KOPT-K1 (cell line): ENCODE results near the gene SORL1.
"Not testable (repeated sequence)": the region's sequence is repeated elsewhere in the genome, so short reads cannot be mapped to it uniquely, and the experiment has no call there.

ENCODE experiments used
- H3K27ac ChIP-seq: fragments of 200-600 bp; sonication (generic); 2 replicates; pipeline ENCODE4 v1.5.1; 2016; ENCODE audit warnings: antibody characterized with exemption, mild to moderate bottlenecking, low read depth, low read length; ENCODE audit not compliant: poor library complexity, severe bottlenecking
- H3K36me3 ChIP-seq: fragments of 200-600 bp; sonication (generic); 2 replicates; pipeline ENCODE4 v1.5.1; 2017; ENCODE audit warnings: antibody characterized with exemption, mild to moderate bottlenecking, low read length, moderate library complexity; ENCODE audit not compliant: insufficient read depth
- H3K9me3 ChIP-seq: fragments of 200-600 bp; sonication (generic); 2 replicates; pipeline ENCODE4 v1.5.1; 2017; ENCODE audit warnings: antibody characterized with exemption, low read length, mild to moderate bottlenecking; ENCODE audit not compliant: insufficient read depth, poor library complexity, severe bottlenecking

Gene SORL1, protein sequence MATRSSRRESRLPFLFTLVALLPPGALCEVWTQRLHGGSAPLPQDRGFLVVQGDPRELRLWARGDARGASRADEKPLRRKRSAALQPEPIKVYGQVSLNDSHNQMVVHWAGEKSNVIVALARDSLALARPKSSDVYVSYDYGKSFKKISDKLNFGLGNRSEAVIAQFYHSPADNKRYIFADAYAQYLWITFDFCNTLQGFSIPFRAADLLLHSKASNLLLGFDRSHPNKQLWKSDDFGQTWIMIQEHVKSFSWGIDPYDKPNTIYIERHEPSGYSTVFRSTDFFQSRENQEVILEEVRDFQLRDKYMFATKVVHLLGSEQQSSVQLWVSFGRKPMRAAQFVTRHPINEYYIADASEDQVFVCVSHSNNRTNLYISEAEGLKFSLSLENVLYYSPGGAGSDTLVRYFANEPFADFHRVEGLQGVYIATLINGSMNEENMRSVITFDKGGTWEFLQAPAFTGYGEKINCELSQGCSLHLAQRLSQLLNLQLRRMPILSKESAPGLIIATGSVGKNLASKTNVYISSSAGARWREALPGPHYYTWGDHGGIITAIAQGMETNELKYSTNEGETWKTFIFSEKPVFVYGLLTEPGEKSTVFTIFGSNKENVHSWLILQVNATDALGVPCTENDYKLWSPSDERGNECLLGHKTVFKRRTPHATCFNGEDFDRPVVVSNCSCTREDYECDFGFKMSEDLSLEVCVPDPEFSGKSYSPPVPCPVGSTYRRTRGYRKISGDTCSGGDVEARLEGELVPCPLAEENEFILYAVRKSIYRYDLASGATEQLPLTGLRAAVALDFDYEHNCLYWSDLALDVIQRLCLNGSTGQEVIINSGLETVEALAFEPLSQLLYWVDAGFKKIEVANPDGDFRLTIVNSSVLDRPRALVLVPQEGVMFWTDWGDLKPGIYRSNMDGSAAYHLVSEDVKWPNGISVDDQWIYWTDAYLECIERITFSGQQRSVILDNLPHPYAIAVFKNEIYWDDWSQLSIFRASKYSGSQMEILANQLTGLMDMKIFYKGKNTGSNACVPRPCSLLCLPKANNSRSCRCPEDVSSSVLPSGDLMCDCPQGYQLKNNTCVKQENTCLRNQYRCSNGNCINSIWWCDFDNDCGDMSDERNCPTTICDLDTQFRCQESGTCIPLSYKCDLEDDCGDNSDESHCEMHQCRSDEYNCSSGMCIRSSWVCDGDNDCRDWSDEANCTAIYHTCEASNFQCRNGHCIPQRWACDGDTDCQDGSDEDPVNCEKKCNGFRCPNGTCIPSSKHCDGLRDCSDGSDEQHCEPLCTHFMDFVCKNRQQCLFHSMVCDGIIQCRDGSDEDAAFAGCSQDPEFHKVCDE (N-terminal part only)

DNA sequence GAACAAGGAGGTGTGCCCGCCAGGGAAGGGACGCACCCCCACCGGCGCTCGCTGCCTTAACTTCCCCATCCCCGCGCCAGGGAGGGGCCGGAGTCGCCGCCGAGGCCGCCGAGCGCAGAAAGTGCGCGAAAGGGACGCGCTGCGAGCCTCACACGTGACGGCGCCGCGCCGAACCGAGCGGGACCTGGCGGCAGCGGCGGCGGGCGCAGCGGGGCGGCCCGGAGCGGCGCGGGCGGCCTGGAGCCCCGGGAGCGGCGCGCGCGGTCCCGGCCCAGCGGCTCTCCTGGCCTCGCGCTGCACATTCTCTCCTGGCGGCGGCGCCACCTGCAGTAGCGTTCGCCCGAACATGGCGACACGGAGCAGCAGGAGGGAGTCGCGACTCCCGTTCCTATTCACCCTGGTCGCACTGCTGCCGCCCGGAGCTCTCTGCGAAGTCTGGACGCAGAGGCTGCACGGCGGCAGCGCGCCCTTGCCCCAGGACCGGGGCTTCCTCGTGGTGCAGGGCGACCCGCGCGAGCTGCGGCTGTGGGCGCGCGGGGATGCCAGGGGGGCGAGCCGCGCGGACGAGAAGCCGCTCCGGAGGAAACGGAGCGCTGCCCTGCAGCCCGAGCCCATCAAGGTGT, at the start of gene SORL1:
Gene SORL1 (plus strand): TSS at position 329 of the 623 bp plus-strand sequence. CDS start 18 bp downstream, at position 347.
- Histone ChIP-seq H3K36me3 (no peaks in the 10 kb centered on the region), H3K27ac (peak within 1 kb of the TSS; percentile 63), H3K9me3 (peaks cover 7% of the 10 kb centered on the region)

DNA sequence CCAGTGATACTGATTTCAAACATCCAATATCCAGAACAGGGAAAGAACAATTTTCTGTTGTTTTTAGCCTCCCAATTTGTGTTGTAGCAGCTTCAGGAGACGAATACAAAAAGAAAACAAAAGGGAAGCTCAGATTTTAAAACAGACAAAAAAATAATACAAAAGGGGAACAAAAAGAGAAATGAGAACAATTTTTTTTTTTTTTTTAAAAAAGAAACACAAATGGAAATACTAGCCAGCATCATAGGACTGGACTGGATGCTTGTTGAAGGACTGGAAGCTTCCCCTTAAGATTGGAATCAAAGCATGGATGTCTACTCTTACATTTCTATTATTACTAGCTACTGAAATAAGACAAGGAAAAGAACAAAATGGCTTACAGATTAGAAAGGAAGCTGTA, 46.5 kb upstream of the SORL1 start:
- no peak overlapping the region for H3K27ac ChIP-seq
- peaks cover 5% of the 10 kb centered on the region for H3K9me3 ChIP-seq
- H3K36me3 ChIP-seq, result no peaks in the 10 kb centered on the region

DNA sequence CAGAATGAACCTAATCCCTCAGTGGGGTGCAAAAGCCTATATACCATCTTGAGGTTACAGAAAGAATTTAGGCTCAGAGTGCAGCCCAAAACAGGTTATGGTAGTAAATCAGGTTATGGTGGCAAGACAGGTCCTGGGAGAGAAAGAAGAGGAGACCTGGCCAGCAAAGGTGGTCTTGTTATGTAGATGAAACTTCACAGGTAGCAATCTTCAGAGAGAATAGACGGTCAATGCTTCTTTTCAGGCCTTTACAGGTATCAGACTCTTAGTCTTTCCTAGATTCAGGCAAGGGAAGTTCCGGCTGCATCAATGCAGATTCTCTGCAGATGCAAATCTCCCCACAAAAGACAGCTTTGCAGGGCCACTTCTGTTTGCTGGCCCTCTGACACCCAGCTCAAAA, 45.8 kb upstream of the SORL1 start:
- no peak overlapping the region for H3K27ac ChIP-seq
- H3K9me3 ChIP-seq, result peaks cover 5% of the 10 kb centered on the region
- no peaks in the 10 kb centered on the region for H3K36me3 ChIP-seq

DNA sequence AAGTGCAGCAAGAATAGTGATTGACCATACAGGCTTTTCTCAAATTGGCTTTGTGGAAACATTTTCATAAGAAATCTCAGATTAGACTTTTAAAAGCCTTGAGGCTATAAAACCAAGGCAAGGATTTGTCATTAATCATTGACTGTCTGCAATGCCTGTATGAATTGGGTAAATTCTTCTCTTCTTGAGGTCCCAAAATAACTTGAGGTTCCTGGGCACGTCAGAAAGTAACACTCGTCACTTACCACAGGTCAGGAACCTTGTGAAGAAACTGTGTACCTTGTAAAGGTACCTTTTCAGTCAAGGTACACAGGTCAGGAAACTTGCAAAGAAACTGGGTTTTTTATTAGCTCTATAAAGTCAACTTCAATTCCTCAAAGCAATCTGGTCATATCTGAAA, 43.3 kb upstream of the SORL1 start:
- H3K27ac ChIP-seq, result no peak overlapping the region
- H3K9me3 ChIP-seq, result no peaks in the 10 kb centered on the region
- H3K36me3 ChIP-seq, result no peaks in the 10 kb centered on the region

DNA sequence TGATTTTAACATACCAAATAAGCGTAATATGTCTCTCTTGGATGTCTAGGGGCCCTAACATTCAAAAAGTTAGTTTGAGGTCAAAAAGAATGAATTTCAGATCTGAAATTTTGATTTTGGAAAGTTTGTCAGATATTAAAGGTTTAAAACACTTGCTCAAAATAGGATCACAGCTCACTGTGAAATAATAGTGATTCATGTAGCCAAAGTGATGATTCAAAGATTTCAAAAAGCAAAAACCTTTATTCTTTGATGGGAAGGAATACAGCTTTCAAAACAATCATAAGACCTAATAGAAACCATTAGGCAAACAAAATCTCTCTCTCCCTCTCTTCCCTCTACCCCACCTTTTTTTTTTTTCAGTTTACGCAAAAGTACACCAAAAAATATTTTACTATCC, 42.1 kb upstream of the SORL1 start:
- H3K36me3 ChIP-seq, H3K9me3 ChIP-seq, H3K27ac ChIP-seq: not testable (repeated sequence)

DNA sequence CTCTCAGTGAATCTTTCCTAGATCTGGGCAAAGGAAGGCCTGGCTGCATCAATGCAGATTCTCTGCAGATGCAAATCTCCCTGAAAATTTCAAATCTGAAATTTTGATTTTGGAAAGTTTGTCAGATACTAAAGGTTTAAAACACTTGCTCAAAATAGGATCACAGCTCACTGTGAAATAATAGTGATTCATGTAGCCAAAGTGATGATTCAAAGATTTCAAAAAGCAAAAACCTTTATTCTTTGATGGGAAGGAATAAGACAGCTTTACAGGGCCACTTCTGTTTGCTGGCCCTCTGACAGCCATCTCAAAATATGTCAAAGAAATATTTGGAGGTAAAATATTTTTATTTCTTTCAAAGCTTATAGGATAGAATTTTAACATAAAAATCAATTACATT, 40.8 kb upstream of the SORL1 start:
- not testable (repeated sequence) for H3K36me3 ChIP-seq, H3K9me3 ChIP-seq, H3K27ac ChIP-seq

DNA sequence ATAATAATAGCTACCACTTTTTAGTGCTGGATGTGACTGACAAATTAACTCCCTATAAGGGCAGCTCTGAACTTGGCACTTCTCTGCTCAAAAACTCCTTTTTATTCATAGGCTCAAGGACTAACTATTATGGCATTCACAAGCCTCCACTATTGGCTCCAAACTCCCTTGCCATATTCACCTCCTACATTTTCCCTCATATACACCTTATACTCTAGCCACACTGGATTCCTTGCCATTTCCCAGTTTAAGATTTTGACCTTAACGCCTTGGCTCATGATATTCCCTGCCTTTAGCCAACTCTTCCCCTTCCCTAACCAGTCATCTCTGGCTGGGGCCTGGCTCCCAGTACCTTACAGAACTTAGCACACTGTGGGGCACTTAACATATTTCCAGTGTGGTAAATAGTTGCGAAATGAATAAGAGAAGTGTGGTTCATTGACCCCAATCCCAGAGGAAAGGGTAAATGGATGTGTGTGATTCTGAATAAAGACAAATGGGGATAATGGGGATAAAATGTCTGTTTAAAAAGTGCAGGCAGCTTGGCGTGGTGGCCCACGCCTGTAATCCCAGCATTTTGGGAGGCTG, 40.0 kb upstream of the SORL1 start:
- Histone ChIP-seq H3K36me3 (no peaks in the 10 kb centered on the region), H3K9me3 (no peaks in the 10 kb centered on the region), H3K27ac (no peak overlapping the region)

DNA sequence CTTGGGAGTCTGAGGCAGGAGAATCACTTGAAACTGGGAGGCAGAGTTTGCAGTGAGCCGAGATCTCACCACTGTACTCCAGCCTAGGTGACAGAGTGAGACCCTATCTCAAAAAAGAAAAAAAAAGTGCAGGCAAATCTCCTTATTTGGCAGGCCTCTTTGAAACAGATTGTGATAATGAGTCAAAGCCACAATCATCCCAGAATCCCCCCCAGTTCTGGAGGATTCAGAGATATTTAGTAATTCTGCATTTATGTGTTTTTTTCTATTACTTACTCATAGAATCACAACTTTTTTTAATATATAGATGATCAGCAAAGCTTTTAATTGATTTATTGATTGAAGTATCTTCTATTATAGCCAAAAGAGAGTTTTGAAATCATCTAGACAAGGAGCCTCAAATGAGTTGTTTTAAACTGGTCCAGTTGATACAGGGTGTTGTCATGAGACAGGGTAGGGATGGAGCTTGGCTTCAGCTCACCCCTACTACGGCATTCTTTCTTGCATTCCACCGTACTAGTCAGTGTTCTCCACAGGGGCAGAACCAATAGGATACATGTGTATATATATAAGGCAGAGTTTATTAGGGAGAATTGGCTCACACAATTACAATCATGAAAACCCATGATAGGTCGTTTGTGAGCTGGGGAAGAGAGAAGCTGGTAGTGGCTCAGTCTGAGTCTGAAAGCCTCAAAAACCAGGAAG, 39.3 kb upstream of the SORL1 start:
- H3K9me3 ChIP-seq, result no peaks in the 10 kb centered on the region
- H3K27ac ChIP-seq, result no peak overlapping the region
- no peaks in the 10 kb centered on the region for H3K36me3 ChIP-seq

DNA sequence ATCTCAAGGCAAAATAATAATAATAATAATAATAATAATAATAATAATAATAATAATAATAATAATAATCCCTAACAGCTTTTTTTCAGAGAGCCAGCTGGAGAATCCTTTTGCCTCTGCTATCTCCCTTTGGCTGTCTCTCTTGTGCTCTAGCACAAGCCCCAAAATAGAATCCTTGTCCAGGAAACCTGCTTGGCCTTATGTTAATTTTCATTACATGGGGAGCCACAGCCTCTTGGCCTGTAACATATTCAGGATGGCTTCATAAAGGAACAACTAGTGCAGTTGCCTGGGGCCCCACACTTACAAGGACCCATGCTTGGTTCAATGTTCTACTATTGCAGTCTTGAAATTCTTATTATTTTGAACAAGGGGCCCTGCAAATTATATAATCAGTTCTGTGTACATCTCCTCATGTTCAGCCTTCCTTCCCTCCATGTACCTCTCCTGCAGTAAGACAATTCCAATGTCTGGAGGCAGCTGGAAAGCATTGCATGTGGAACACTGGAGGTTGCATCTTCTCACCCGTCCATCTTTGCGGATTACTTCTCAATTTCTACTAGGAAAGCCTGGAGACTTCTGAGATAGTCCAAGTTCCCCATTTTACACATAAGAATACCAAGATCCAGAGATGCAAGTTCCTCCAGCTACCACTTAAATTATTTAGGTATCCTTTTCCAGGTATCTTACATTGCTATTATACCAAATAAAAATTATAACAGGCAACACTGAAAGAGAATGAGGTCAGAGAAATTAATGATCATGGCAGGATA, 37.8 kb upstream of the SORL1 start:
- no peak overlapping the region for H3K27ac ChIP-seq
- no peaks in the 10 kb centered on the region for H3K9me3 ChIP-seq
- H3K36me3 ChIP-seq, result no peaks in the 10 kb centered on the region

DNA sequence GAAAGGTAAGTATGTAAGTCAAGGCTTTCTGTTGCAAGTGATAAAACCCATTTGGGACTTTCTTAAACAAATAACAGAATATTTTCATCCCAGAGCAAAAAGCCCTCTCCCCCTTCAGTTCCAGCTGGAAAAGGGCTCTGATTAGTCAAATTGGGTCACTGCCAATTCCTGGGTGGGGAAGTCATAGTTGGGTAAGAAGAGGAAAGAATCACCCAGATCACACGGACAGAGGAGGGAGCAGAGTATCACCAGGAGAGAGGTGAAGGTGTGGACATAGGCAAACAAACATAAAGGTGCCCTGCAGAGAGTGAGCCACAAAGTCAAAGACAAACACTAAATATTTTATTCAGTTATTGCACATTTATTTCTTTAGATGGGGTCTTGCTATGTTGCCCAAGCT, 36.3 kb upstream of the SORL1 start:
- no peaks in the 10 kb centered on the region for H3K9me3 ChIP-seq
- no peaks in the 10 kb centered on the region for H3K36me3 ChIP-seq
- no peak overlapping the region for H3K27ac ChIP-seq

DNA sequence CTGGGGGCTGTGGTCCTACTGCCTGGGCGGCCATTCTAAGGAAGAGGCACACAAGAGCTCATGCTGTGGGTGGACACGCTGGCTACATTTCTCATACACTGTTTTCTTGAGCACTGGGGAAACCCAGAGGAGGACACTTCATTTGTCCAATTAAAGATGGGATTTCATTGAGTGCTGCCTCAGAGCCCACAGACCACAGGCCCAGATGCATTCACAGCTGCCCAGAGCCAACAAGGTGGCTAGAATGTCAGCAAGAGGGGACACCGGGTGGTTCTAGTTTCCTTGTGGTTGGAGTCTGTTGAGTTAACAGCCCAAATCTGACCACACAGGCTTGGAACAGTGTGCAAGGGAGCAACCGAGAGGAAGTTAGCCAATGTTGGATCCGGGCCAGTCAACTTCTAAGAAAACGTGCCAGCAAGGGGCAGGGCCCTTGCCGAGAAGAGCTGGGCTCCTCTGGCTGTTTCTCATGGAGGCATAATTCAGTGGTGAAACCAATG, 35.0 kb upstream of the SORL1 start:
- Histone ChIP-seq H3K36me3 (no peaks in the 10 kb centered on the region), H3K9me3 (no peaks in the 10 kb centered on the region), H3K27ac (peak overlapping the region; percentile 52)

DNA sequence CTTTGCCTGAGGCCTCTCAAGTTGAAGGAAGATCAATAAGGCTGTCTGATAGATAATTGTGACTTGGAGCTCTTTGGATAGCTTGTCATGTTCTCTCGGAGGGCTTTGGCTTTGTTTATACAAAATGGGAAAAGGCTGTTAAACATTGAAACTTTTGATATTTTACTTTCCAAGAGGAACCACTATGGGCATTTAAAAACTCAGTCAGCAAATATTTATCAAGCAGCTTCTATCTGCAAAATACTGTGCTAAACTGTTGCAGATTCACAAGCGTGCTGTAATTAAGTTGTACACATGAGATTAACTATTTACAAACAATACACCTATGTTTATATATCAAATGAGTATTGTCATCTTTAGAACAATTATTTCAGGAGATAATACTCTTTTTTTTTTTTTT, 34.5 kb upstream of the SORL1 start:
- H3K9me3 ChIP-seq, result no peaks in the 10 kb centered on the region
- H3K36me3 ChIP-seq, result no peaks in the 10 kb centered on the region
- peak overlapping the region; percentile 52 for H3K27ac ChIP-seq

DNA sequence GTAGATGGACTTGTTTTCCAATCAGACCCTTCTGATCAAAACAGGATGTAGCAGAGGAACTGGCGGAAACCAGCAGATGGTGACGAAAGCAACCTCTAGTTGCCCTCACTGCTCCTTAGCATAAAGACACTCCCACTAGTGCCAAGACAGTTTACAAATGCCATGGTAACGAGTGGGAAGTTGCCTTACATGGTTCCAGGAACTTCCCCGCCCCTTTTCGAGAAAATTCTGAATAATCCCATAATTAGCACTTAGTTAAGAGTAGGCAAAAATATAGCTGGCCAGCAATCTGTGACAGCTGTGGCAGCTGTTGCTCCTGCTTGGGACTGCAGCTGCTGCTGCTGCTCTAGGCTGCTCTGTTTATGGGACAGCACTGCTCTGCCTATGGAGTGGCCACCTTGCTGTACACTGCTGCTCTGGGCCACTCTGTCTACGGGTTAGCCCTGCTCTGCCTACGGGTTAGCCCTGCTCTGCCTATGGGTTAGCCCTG, 33.4 kb upstream of the SORL1 start:
- no peaks in the 10 kb centered on the region for H3K36me3 ChIP-seq
- no peaks in the 10 kb centered on the region for H3K9me3 ChIP-seq
- peak overlapping the region; percentile 28 for H3K27ac ChIP-seq
